GM19455 (cell line): Measurements from ENCODE around the gene RASA4B.
"Not testable (repeated sequence)": the region's sequence is repeated elsewhere in the genome, so short reads cannot be mapped to it uniquely, and the experiment has no call there.

Experiments
- ATAC-seq: cut with Tn5 transposase; IDR thresholded peaks from one replicate; pipeline ENCODE4 v1.9.1; 2021; ENCODE audit not compliant: unreplicated experiment

Gene RASA4B

DNA sequence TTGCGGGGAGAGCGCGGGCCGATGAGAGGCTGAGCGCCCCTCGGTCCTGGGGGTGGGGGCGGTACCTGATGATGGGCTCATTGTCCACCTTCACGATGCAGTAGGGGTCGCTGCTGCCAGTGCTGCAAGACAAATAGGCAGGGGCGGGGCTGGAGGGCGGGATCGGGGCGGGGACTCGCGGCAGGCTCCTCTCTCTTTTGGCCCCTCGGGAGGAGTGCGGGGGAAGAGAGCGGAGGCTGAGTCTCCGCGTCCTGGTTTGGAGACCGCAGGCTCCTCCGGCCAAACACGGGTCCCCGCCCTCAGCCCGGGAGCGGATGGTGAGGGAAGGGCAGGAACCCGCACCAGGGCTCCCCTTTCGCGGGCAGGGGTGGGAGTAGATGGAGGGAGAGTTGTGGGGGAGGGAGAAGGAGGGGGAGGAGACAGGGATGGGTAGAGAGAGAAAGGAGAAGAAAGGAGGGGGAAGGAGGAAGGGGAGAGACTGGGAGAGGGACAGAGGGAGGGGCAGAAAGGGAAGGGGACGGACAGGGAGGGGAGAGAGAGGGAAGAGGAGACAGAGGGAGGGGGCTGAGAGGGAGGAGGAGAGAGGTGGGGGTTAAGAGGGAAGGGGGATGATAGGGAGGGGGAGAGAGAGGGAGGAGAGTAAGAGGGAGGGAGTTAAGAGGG lies 5.6 kb downstream of the RASA4B start:
- not testable (repeated sequence) for ATAC-seq

GRCh38 chr7:102510575-102510974 lies 7.0 kb downstream of the RASA4B start:
- ATAC-seq = not testable (repeated sequence)

DNA sequence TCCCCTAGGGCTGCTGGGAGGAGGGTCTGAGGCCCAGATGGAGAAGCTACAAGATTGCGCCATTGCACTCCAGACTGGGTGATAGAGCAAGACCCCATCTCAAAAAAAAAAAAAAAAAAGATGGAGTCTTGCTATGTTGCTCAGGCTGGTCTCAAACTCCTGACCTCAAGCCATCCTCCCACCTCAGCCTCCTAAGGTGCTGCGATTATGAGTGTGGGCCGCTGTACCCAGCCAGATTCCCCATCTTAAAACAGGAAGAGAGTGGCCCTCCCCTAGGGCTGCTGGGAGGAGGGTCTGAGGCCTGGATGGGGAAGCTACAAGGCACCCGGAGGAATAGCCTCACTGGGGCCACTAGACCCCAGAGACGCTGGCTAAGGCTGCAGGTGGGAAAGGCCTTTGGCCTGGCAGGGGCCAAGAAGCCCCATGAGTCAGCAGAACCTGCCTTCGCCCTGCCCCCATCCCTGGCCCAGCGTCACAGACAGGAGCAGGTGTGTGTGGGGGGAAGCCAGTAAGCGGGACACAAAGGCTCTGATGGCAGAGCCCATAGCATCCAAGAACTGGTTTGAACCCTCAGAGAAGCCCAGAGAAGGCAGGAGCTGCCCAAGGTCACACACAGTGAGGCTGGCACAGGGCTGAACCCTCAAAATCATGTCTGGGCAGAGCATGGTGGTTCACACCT lies 10.0 kb downstream of the RASA4B start:
- not testable (repeated sequence) for ATAC-seq

DNA sequence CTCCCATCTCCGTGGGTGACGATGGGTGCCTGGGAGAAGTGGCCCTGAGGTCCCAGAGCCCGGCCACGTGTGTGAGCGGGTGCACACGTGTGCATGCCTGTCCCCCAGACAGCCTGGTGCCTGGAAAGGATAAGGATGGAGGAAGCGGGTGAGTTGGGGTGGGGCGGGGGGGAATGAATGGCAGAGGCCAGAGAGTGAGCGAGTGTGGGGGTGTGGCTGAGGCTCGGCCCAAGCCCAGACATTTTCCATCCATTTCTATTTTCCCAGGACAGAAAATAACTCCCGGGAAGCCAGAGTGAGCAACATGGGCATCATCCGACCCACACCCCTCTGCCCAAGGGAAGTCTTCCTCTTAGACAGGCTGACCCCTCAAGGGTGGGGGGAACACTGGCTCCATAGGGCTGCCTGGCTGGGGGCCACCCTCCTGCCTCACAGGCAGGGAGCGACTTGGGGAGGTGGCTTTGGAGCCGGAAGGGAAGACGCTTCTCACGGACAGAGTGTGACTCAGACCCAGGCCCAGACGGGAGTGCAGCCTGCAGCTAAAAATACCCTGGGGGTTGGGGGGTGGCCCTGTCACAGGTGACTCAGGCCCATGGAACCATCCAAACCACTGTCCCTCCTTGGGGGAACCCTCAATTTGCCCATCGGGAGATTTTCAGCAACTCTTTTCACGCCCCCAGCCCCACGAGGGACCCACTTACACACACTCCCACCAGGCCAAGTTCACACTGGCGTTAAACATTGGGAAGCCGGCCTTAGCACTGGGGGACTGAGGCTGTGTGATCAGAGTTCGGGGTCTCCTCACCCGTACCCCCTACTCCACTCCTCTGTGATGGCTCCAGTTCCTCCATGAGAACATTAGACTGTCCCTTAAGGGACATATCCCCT lies 12.0 kb downstream of the RASA4B start:
- ATAC-seq = not testable (repeated sequence)

DNA sequence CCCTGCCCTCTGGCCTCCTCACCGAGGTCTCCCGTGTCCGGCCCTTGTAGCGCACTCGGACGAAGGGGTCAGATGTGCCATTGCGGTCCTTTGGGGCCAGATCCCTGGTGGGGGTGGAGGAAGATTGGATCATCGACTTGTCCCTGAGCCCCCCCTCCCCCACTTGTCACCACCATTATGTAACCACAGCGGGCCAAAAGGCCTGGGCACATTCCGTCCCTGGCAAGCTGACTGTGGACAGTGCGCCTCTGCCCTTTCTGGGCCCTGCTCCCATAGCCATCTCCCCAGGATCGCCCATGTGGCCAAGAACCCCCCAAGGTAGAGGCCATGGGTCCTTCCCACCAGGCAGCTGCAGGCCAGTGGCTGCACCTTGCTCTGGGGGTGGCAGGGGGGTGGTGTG lies 14.4 kb downstream of the RASA4B start:
- not testable (repeated sequence) for ATAC-seq

GRCh38 chr7:102498321-102498720 lies 19.3 kb downstream of the RASA4B start:
- not testable (repeated sequence) for ATAC-seq

DNA sequence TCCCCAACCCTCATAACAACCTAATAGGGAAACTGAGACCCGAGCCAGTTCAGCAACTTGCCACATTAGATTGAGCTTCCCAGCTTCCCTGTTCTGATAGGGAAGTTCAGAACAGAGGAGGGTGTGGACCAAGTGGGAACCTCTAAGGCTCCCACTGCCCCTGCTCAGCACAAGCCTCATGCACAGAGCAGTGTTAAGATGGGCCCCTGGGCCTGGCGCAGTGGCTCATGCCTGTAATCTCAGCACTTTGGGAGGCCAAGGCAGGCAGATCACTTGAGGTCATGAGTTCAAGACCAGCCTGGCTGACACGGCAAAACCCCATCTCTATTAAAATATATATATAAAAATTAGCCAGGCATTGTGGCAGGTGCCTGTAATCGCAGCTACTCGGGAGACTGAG lies 20.3 kb downstream of the RASA4B start:
- not testable (repeated sequence) for ATAC-seq

GRCh38 chr7:102496861-102497260 lies 20.7 kb downstream of the RASA4B start:
- ATAC-seq = not testable (repeated sequence)

GRCh38 chr7:102494473-102495149 lies 23.0 kb downstream of the RASA4B start:
- peak; percentile 65 for ATAC-seq

- peak; percentile 11 for ATAC-seq
These were observed 23.6 kb downstream of the RASA4B start for GRCh38 chr7:102494026-102494425.

- peak; percentile 62 for ATAC-seq
These were observed 24.2 kb downstream of the RASA4B start for GRCh38 chr7:102493220-102493935.

DNA sequence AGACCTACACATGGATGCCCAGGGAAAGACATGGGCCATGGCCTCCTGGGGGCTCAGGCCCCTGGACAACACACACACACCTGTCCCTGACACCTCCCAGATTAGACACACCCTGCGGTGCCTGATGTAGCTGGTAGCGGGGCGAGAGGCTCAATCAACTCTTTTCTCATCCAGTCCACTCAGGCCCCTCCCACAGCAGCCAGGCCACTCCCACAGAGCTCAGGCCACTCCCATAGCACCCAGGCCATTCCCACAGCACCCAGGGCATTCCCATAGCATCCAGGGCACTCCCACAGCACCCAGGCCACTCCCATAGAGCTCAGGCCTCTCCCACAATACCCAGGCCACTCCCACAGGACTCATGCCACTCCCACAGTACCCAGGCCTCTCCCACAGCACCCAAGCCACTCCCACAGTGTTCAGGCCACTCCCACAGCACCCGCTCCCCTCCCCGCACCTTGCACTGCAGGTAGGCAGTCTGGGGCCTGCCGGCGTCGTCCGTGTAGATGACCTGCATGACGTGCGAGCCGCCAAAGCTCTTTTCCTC lies 27.0 kb downstream of the RASA4B start:
- ATAC-seq = not testable (repeated sequence)

- not testable (repeated sequence) for ATAC-seq
These were observed 33.3 kb downstream of the RASA4B start for GRCh38 chr7:102484317-102484716.

- ATAC-seq = not testable (repeated sequence)
These were observed 35.6 kb downstream of the RASA4B start for GRCh38 chr7:102481962-102482361.

GRCh38 chr7:102479982-102480637 lies 37.5 kb downstream of the RASA4B start:
- ATAC-seq = not testable (repeated sequence)

DNA sequence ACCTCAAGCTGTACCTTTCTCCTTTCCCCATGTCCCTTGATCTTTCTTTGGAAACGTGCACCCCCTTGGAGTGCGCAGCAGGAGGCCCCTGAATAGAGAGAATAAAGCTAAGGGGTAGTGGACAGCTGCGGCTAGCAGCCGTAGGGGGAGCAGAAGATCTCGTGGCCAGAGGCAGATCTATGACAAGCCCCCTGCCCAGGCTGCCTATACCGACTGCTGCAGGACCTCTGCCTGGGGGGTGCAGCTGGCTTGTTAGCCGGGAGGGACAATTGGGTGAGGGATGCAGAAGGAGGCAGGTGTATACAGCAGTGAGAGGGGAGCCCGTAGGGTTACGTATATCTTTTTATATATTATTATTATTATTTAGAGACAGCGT lies 38.4 kb downstream of the RASA4B start:
- peak; percentile 26 for ATAC-seq

- peak; percentile 79 for ATAC-seq
These were observed 39.0 kb downstream of the RASA4B start, which contains the start of gene POLR2J for GRCh38 chr7:102478314-102479208. Gene POLR2J, minus strand, starts transcription at chr7:102478922. Its CDS starts 62 bp downstream, at chr7:102478860.

DNA sequence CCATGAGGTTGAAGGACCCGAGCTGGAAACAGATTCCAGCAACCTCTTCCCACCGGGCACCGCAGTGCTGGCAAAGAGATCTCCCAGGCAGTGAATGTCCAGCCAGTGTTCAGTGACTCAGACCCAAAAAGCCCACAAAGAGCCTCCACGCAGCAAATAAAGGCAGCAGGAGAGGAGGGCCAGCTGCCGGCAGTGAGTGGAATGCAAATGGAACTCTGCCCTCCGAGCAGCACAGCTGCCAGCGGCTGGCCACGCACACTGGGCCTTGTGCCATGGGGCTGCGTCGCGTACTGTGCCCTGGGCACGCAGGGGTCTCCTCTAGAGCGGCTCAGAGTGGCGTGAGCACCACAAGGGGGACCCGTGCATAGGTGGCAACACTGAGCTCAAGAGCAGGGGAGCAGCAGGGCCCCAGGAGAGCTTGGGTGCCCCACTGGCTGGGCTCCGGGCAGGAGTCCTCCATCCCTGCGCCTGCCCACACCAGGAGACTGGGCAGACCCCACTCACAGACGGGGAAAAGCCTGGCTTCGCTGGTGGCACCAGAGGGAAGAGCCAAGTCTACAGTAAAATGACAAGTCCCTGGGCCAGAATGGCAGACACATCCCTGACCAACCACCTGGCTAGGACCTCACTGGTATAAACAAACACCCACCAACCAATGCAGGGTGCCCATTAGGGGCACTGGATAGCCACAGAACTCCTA lies 42.7 kb downstream of the RASA4B start:
- not testable (repeated sequence) for ATAC-seq
